ENCODE data around the gene AKR1B15. TPM values are rescaled to one million over a fixed set of nuclear protein-coding genes. Genes with fewer than 3 reads are reported as not detected.
"Not testable (repeated sequence)": the region's sequence is repeated elsewhere in the genome, so short reads cannot be mapped to it uniquely, and the experiment has no call there.

AKR1B15 gene
- polyA plus RNA-seq, 3 donors, result not detected

DNA sequence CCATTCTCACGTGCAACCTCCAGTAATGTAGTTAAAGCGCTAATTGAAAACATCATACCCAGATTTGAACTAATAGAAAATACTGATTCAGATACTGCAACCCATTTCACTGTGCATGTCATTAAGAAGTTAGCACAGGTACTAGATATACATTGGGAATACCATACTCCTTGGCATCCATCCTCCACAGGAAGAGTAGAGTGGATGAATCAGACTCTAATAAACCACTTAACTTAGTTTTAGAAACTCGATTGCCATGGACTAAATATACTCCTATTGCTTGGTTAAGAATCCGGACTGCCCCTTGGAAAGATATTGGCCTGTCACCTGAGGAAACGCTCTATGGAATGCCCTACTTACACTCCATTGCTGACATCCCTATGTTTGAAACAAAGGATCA, 9.5 kb downstream of the AKR1B15 start:
- no peak overlapping the region for H3K27ac ChIP-seq (ENCODE audit: low read depth in 1 of 2, low read length in 2 of 2)
- Mint-ChIP-seq H3K4me3 (no peak overlapping the region), H3K27ac (no peak overlapping the region), H3K4me1 (peaks cover 4% of the 10 kb centered on the region), H3K27me3 (ENCODE audit: low read depth in 3 of 3) (peaks cover 0 to 4% (median 3%) of the 10 kb centered on the region in 3 donors), H3K9me3 (peaks cover 6 to 15% (median 12%) of the 10 kb centered on the region in 7 donors), H3K36me3 (no peaks in the 10 kb centered on the region)
- H2AFZ ChIP-seq (ENCODE audit: insufficient read depth, low read depth, low read length, poor library complexity, severe bottlenecking), result no peak overlapping the region
- H3K36me3 ChIP-seq (replicated peaks in 1 of 2; ENCODE audit: control insufficient read depth in 1 of 2, insufficient read depth in 2 of 2, low read length in 2 of 2), result no peaks in the 10 kb centered on the region
- H3K4me2 ChIP-seq (replicated peaks; ENCODE audit: extremely low read depth, low read length, poor library complexity, severe bottlenecking), result no peak overlapping the region
- intact Hi-C loops (cut with micrococcal nuclease), result no loop called here
- TF ChIP-seq, protein P1, sequence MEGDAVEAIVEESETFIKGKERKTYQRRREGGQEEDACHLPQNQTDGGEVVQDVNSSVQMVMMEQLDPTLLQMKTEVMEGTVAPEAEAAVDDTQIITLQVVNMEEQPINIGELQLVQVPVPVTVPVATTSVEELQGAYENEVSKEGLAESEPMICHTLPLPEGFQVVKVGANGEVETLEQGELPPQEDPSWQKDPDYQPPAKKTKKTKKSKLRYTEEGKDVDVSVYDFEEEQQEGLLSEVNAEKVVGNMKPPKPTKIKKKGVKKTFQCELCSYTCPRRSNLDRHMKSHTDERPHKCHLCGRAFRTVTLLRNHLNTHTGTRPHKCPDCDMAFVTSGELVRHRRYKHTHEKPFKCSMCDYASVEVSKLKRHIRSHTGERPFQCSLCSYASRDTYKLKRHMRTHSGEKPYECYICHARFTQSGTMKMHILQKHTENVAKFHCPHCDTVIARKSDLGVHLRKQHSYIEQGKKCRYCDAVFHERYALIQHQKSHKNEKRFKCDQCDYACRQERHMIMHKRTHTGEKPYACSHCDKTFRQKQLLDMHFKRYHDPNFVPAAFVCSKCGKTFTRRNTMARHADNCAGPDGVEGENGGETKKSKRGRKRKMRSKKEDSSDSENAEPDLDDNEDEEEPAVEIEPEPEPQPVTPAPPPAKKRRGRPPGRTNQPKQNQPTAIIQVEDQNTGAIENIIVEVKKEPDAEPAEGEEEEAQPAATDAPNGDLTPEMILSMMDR (IDR thresholded peaks at IDR 0.05), result no peak
- peaks cover 4 to 6% of the 10 kb centered on the region in 2 donors for H3K9me3 ChIP-seq (replicated peaks in 1 of 2; ENCODE audit: control insufficient read depth in 1 of 2, insufficient read depth in 1 of 2, low read length in 2 of 2)
- no peak for DNase-seq
- H3K4me1 ChIP-seq (ENCODE audit: control insufficient read depth in 1 of 2, insufficient read depth in 2 of 2, low read length in 2 of 2), result no peaks in the 10 kb centered on the region
- no peaks in the 10 kb centered on the region for H4K20me1 ChIP-seq (ENCODE audit: insufficient read depth, low read length)
- no peak overlapping the region for H3K9ac ChIP-seq (ENCODE audit: insufficient read depth, low read length, poor library complexity, severe bottlenecking)
- no peak overlapping the region for H3K4me3 ChIP-seq (replicated peaks in 1 of 3; ENCODE audit: low read depth in 2 of 3, low read length in 3 of 3)
- WGBS (ENCODE audit: insufficient coverage), result 92% methylated on average over 2 of the region's 5 CpGs
- no peaks in the 10 kb centered on the region for H3K27me3 ChIP-seq (ENCODE audit: control insufficient read depth in 2 of 2, insufficient read depth in 2 of 2, low read length in 2 of 2)
- H3K79me2 ChIP-seq (ENCODE audit: insufficient read depth, low read length), result no peaks in the 10 kb centered on the region

DNA sequence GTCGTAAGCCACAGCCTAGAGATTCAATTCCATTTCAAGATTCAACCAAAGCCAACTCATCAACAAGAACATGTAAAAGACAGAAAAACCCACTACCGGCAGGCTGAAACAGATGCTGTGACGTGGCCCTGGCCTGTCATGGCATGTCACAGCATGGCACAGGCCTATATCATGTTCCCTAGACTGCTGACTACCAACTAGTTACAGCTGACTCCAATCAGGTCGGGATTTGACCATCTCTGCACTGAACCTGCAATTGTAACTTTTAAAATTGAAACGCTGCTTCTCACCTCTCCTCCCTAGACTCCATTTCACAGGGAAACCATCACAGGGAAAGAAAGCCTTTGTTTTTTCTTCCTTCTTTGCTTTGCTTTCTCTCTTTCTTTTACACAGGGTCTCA, 12.7 kb downstream of the AKR1B15 start:
- H2AFZ ChIP-seq (ENCODE audit: insufficient read depth, low read depth, low read length, poor library complexity, severe bottlenecking), result peak overlapping the region; percentile 46
- H3K9me3 ChIP-seq (replicated peaks in 1 of 2; ENCODE audit: control insufficient read depth in 1 of 2, insufficient read depth in 1 of 2, low read length in 2 of 2), result peaks cover 13 to 15% of the 10 kb centered on the region in 2 donors
- H4K20me1 ChIP-seq (ENCODE audit: insufficient read depth, low read length); DNase-seq; intact Hi-C loops (cut with micrococcal nuclease); H3K36me3 ChIP-seq (replicated peaks in 1 of 2; ENCODE audit: control insufficient read depth in 1 of 2, insufficient read depth in 2 of 2, low read length in 2 of 2); H3K9ac ChIP-seq (ENCODE audit: insufficient read depth, low read length, poor library complexity, severe bottlenecking); H3K4me1 ChIP-seq (ENCODE audit: control insufficient read depth in 1 of 2, insufficient read depth in 2 of 2, low read length in 2 of 2); H3K27me3 ChIP-seq (ENCODE audit: control insufficient read depth in 2 of 2, insufficient read depth in 2 of 2, low read length in 2 of 2); H3K36me3 Mint-ChIP-seq; H3K27ac ChIP-seq (ENCODE audit: low read depth in 1 of 2, low read length in 2 of 2); H3K27me3 Mint-ChIP-seq (ENCODE audit: low read depth in 3 of 3); H3K4me1 Mint-ChIP-seq; H3K4me2 ChIP-seq (replicated peaks; ENCODE audit: extremely low read depth, low read length, poor library complexity, severe bottlenecking); H3K79me2 ChIP-seq (ENCODE audit: insufficient read depth, low read length); H3K4me3 ChIP-seq (replicated peaks in 1 of 3; ENCODE audit: low read depth in 2 of 3, low read length in 3 of 3): not testable (repeated sequence)
- Mint-ChIP-seq H3K9me3 (peaks cover 17 to 25% (median 19%) of the 10 kb centered on the region in 7 donors), H3K27ac (peak overlapping the region in 2 of 7 donors; percentile 58 to 62), H3K4me3 (peak overlapping the region in 1 of 2 donors; percentile 43)
- WGBS (ENCODE audit: insufficient coverage), result 87% methylated on average over 3 of the region's 5 CpGs

Data from CD14-positive monocyte (primary cell).